Astrocyte (in vitro differentiated cells and primary cell): ENCODE results near the gene GRM2. TPM values are rescaled to one million over a fixed set of nuclear protein-coding genes. Genes with fewer than 3 reads are reported as not detected.

Source experiments
- DNase-seq: peaks from one replicate; pipeline ENCODE4 v3.0.0-alpha.2; 2010; ENCODE audit warnings: low read depth
- FAIRE-seq: peaks from 2 replicates; lab custom pipeline; 2011; peaks lifted over from hg19 to GRCh38; lab: Jason Lieb, UNC
- H2AFZ ChIP-seq: 2 replicates; pipeline ENCODE4 v1.6.0; 2012; ENCODE audit warnings: low read depth, low read length, inconsistent platforms
- H3K27ac ChIP-seq: 2 replicates; pipeline ENCODE4 v1.5.1; 2011; ENCODE audit warnings: low read depth, low read length, inconsistent platforms
- H3K27me3 ChIP-seq: 2 replicates; pipeline ENCODE4 v1.6.0; 2011; ENCODE audit warnings: low read length, inconsistent platforms; ENCODE audit not compliant: insufficient read depth
- H3K36me3 ChIP-seq: 2 replicates; pipeline ENCODE4 v1.5.1; 2011; ENCODE audit warnings: low read length, inconsistent platforms; ENCODE audit not compliant: insufficient read depth
- H3K4me1 ChIP-seq: 2 replicates; pipeline ENCODE4 v1.5.1; 2011; ENCODE audit warnings: low read length, inconsistent platforms; ENCODE audit not compliant: insufficient read depth
- H3K4me2 ChIP-seq: 2 replicates; pipeline ENCODE4 v1.6.0; 2012; ENCODE audit warnings: low read length, inconsistent platforms
- H3K4me3 ChIP-seq: 2 replicates; pipeline ENCODE4 v1.5.1; 2011; ENCODE audit warnings: low read depth, mild to moderate bottlenecking, low read length, inconsistent platforms; ENCODE audit not compliant: insufficient read depth
- H3K79me2 ChIP-seq: 2 replicates; pipeline ENCODE4 v1.6.0; 2012; ENCODE audit warnings: mild to moderate bottlenecking, low read length, inconsistent platforms; ENCODE audit not compliant: insufficient read depth
- H3K9ac ChIP-seq: 2 replicates; pipeline ENCODE4 v1.6.0; 2012; ENCODE audit warnings: mild to moderate bottlenecking, low read length, inconsistent platforms
- H3K9me3 ChIP-seq: 2 replicates; pipeline ENCODE4 v1.5.1; 2012; ENCODE audit warnings: low read depth, mild to moderate bottlenecking, low read length, inconsistent platforms; ENCODE audit not compliant: insufficient read depth
- H4K20me1 ChIP-seq: 2 replicates; pipeline ENCODE4 v1.6.0; 2012; ENCODE audit warnings: low read length, inconsistent platforms; ENCODE audit not compliant: insufficient read depth
- H3K27ac Mint-ChIP-seq: one replicate; pipeline ENCODE4 v1.8.0; 2021; ENCODE audit warnings: mild to moderate bottlenecking, mixed read lengths; ENCODE audit not compliant: unreplicated experiment
- H3K27me3 Mint-ChIP-seq: one replicate; pipeline ENCODE4 v1.8.0; 2021; ENCODE audit warnings: low read depth, mixed read lengths; ENCODE audit not compliant: unreplicated experiment
- H3K36me3 Mint-ChIP-seq: one replicate; pipeline ENCODE4 v1.8.0; 2021; ENCODE audit warnings: low read depth, mixed read lengths; ENCODE audit not compliant: unreplicated experiment
- H3K4me1 Mint-ChIP-seq: one replicate; pipeline ENCODE4 v1.8.0; 2021; ENCODE audit warnings: low read depth, mixed read lengths; ENCODE audit not compliant: unreplicated experiment
- H3K4me3 Mint-ChIP-seq: one replicate; pipeline ENCODE4 v1.8.0; 2021; ENCODE audit warnings: mild to moderate bottlenecking, moderate library complexity, mixed read lengths; ENCODE audit not compliant: unreplicated experiment
- H3K9me3 Mint-ChIP-seq: one replicate; pipeline ENCODE4 v1.8.0; 2021; ENCODE audit warnings: mild to moderate bottlenecking, mixed read lengths; ENCODE audit not compliant: unreplicated experiment
- CTCF ChIP-seq: IDR thresholded peaks from 2 replicates; pipeline ENCODE4 v1.5.1; 2011; ENCODE audit warnings: low read depth, mild to moderate bottlenecking, inconsistent platforms, low read length, moderate library complexity; ENCODE audit not compliant: insufficient read depth
- EZH2 ChIP-seq: IDR thresholded peaks from 2 replicates; pipeline ENCODE4 v1.6.1; 2012; ENCODE audit warnings: mild to moderate bottlenecking, low read length, inconsistent platforms; ENCODE audit not compliant: insufficient read depth
- total RNA-seq: library from RNA; stranded (reverse); gene quantifications from 2 replicates; pipeline ENCODE4 v1.2.1, GENCODE V29; 2021

GRM2 gene
- total RNA-seq, 1 donor from 2014 or later, result 0.25 TPM

- Histone ChIP-seq H3K4me1 (peaks cover 7% of the 10 kb centered on the region), H3K9ac (no peak overlapping the region), H3K4me3 (no peak overlapping the region), H4K20me1 (peaks cover 10% of the 10 kb centered on the region), H3K79me2 (no peaks in the 10 kb centered on the region), H3K36me3 (no peaks in the 10 kb centered on the region), H3K9me3 (no peaks in the 10 kb centered on the region), H3K27ac (no peak overlapping the region), H3K4me2 (no peak overlapping the region), H3K27me3 (peaks cover 16% of the 10 kb centered on the region), H2AFZ (no peak overlapping the region)
- H3K4me1 Mint-ChIP-seq, result no peaks in the 10 kb centered on the region
- H3K36me3 Mint-ChIP-seq, result no peaks in the 10 kb centered on the region
- no peak for DNase-seq
- no peak overlapping the region for H3K27ac Mint-ChIP-seq
- TF ChIP-seq CTCF (no peak), EZH2 (no peak)
- H3K4me3 Mint-ChIP-seq, result no peak overlapping the region
- peaks cover 46% of the 10 kb centered on the region for H3K27me3 Mint-ChIP-seq
- peaks cover 9% of the 10 kb centered on the region for H3K9me3 Mint-ChIP-seq
- FAIRE-seq, result no peak
These were observed 4.6 kb downstream of the GRM2 start for GRCh38 chr3:51711352-51712037.

GRCh38 chr3:51712038-51712420 is 5.2 kb downstream of the GRM2 start:
- Histone ChIP-seq H3K4me3 (no peak overlapping the region), H3K36me3 (no peaks in the 10 kb centered on the region), H2AFZ (no peak overlapping the region), H3K79me2 (no peaks in the 10 kb centered on the region), H3K9me3 (no peaks in the 10 kb centered on the region), H3K27me3 (peaks cover 16% of the 10 kb centered on the region), H3K9ac (no peak overlapping the region), H3K4me2 (no peak overlapping the region), H3K4me1 (peaks cover 6% of the 10 kb centered on the region), H4K20me1 (peaks cover 10% of the 10 kb centered on the region), H3K27ac (no peak overlapping the region)
- TF ChIP-seq CTCF, result no peak
- TF ChIP-seq EZH2, result no peak
- H3K27ac Mint-ChIP-seq, result no peak overlapping the region
- H3K9me3 Mint-ChIP-seq, result peaks cover 9% of the 10 kb centered on the region
- no peaks in the 10 kb centered on the region for H3K4me1 Mint-ChIP-seq
- H3K36me3 Mint-ChIP-seq, result no peaks in the 10 kb centered on the region
- H3K27me3 Mint-ChIP-seq, result peaks cover 46% of the 10 kb centered on the region
- no peak for DNase-seq
- no peak overlapping the region for H3K4me3 Mint-ChIP-seq
- no peak for FAIRE-seq

- TF ChIP-seq CTCF, result no peak
- no peak for TF ChIP-seq EZH2
- Histone ChIP-seq H3K79me2 (no peaks in the 10 kb centered on the region), H2AFZ (no peak overlapping the region), H3K4me3 (no peak overlapping the region), H3K27ac (no peak overlapping the region), H3K9me3 (no peaks in the 10 kb centered on the region), H3K4me2 (no peak overlapping the region), H3K4me1 (peaks cover 1% of the 10 kb centered on the region), H3K9ac (no peak overlapping the region), H4K20me1 (peaks cover 5% of the 10 kb centered on the region), H3K36me3 (no peaks in the 10 kb centered on the region), H3K27me3 (peaks cover 13% of the 10 kb centered on the region)
- DNase-seq (no peak), FAIRE-seq (no peak)
- Mint-ChIP-seq H3K36me3 (no peaks in the 10 kb centered on the region), H3K27me3 (peaks cover 47% of the 10 kb centered on the region), H3K4me3 (no peak overlapping the region), H3K27ac (no peak overlapping the region), H3K4me1 (no peaks in the 10 kb centered on the region), H3K9me3 (peaks cover 9% of the 10 kb centered on the region)
These were observed 5.7 kb downstream of the GRM2 start for GRCh38 chr3:51712511-51712931.
